T-helper 1 cell treated with Interleukin-12 subunit alpha and Interleukin-12 subunit beta and Interleukin-4 antibody, amounts not matched to agents 30 ng/mL and 1 ng/mL, for 36 hours (primary cell): ENCODE data around the gene SP6. TPM values are rescaled to one million over a fixed set of nuclear protein-coding genes. Genes with fewer than 3 reads are reported as not detected.

Experiments used
- intact Hi-C: fragments of 100-400 bp; cut with micrococcal nuclease; formaldehyde crosslinking; loops from one replicate; pipeline ENCODE4 v1.15.1; 2024
- total RNA-seq: library from RNA; stranded (reverse); gene quantifications from 2 replicates; pipeline ENCODE4 v1.2.3, GENCODE V29; 2022

The SP6 gene
- total RNA-seq, 1 donor from 2014 or later: 0.12 TPM

DNA sequence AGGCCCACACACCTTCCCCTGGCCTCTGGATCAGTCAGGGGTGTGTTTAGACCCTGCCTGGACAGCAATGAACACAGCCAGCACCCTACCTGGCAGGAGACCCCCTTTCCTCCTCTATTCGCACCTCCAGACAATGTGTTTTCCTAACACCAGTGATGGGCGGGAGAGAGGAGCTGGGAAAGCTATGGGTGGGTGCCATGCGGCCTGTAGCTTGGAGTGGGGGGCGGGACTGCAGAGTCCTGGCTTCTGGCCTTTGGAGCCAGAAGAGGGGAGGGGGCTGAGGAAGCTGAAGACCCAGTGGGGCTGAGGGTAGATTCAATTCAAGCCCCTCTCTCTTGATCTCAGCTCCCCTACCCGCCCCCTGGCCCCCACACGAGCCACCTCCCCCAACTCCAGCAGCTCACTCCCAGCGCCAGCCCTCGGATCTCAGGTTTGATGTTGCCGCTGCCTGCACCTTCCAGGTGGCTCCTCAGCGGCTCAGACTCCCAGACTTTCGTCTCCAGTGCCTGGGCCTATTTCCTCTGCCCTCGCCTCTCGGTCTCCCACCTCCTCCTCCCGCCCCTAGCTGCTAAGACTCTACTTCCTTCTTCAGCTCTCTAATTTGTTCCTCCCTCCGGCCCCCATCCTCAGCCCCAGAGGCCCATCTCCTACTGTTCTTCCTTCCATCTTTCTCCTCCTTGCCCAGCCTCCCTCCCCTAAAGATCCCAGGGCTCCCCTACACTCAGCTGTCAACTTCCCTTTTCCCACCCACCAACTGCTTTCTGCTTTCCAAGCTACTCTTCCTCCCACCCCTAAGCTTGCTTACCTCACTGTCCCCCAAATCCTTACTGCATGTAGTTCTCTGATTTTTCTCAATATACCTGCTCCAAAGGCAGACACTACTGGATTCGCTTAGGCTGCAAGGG, 6.8 kb upstream of the SP6 start:
- intact Hi-C loops: no loop called here

DNA sequence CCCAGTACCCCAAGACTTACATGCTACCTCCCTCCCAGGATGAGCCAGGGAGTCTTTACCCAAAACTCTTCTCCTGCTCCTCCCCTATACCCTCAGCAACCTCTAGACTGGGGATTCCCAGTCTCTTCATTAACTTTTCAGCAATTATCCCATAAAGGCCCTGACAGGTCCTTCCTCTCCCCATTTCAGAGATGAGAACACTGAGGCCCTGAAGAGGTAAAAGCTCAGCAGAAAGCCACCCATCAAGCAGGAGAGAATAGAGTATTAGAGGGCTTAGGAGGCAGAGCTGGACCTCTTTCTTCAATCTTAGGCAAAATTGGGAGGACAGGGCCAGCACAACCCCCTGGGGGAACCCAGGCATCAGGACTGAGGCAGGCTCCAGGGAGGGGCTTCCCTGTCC, 5.9 kb upstream of the SP6 start:
- intact Hi-C loops: no loop called here

DNA sequence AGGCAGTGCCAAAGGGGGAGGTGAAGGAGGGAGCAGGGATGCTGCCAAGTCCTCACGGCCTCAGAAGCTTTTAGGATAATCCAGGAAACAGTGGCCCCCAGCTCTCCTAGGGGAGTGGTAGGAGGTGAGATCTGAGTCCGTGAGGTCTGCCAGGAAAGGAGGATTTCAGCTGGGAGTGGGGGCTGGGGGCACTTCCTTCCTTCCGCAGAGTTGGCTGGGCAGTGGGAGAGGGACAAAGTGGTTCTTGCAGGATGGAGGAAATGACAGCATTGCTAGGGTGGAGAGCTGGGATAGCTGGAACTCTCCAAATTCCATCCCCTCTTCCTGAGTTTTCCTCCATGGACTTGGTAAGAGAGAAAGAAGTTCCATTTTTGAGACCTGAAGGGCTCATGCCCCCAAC, 4.8 kb upstream of the SP6 start:
- intact Hi-C loops: no loop called here

DNA sequence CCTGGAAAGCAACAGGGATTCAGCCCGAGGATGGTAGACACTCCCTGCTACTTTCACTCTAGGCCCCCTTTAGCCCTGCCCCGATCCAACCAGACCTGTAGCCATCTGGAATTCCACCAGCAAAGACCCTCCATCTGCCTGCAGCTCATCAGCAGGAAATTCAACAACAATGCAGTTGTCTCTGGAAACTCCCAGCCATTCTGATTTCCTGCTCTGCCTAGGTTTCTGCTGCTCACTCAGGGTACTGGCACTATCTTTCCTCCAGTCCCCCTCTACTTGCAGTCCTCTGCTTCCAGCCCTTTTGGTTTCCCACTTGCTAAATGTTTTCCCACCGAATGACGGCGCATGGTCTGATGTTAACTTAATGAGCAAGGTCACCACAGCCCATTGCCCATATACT, 2.7 kb upstream of the SP6 start:
- intact Hi-C loops: no loop called here

DNA sequence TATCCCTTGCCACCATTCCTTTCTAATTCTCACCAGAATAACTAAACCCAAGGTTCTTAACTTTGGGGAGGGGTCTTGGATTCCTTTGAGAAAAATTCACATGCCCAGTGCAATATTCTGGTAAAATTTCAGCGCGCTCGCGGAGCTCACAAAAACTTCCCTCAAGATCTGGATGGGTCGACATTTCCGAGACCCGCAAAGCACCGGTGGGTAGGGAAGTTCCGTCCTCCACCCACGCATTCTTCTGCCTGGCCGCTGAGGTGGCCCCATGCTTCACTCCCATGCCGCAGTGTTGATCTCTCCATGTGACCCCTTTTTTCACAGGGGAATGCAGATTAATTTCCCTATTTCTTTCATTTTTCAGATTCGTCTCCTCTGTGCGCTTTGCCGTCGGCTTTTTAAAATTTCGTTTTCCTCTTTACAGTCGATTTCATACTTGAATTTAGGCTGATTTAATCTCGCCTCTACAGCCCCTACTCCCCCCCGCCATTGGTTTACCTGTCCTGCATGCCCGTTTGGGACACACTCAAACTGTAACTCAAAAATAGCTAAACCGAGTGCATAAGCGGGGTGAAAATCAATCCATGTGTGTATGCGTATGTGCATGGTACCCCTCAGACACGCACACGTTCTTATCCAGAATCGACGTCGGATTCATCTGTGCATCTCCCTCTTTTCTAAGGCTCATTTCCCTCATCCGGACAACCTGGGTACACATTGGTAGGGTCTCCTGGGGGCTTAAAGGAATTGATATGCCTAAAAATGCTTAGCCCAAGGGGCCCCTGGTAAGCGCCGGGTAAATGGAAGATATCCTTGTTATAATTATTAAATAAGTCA, 1.4 kb upstream of the SP6 start:
- intact Hi-C loops: loop anchor here (1.0 kb wide), 1 partner anchor 8 kb away; no protein-coding TSS in a partner anchor

DNA sequence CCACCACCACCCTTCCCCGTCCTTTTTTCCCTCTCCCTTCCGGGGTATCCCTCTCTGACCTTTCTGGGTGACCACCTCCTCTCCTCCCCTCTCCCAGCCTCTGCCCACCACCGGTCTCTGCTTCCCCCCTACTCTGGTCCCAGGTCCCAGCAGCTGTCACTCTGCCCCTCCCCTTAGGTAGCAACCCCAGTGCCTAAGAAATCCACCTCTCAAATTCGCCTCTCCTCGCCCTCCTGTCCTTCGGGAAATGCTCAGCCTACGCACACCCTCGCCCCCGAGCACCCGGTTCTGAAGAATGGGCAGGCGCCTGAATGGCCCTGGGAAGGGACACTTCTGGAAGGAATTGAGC, 775 bp upstream of the SP6 start:
- intact Hi-C loops: loop anchor here (1.0 kb wide), 1 partner anchor 7 kb away; no protein-coding TSS in a partner anchor

DNA sequence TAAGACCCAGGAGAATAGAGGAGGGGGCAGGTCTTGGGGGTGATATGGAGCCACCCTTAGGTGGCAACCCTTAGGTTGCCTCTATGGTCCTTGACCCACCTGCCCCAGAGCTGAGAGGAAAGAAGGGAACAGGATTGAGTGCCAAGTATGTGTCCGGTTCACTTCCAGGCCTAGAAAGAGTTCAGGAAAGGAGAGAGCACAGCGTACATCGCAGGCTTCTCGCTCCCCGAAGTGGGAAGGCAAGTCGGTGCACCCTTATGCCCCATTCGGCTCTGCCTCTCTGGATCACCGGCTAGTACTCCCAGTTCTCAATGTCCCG, 631 bp downstream of the SP6 start:
- intact Hi-C loops: no loop called here

DNA sequence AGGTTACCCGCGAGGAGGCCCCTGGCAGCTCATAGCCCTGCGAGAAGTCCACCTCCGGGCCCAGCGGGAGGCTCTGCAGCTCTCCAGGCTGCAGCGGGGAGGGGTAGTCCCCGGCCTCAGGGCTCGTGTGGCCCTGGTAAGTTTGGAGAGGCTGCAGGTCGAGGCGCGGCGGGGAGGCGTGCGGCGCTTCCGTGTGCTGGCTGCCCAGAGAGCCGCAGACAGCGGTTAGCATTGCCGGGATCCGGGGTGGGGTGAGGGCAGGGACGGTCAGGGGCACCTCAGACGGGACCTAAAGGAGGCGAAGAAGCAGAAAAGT, 2.8 kb downstream of the SP6 start:
- intact Hi-C loops: no loop called here

DNA sequence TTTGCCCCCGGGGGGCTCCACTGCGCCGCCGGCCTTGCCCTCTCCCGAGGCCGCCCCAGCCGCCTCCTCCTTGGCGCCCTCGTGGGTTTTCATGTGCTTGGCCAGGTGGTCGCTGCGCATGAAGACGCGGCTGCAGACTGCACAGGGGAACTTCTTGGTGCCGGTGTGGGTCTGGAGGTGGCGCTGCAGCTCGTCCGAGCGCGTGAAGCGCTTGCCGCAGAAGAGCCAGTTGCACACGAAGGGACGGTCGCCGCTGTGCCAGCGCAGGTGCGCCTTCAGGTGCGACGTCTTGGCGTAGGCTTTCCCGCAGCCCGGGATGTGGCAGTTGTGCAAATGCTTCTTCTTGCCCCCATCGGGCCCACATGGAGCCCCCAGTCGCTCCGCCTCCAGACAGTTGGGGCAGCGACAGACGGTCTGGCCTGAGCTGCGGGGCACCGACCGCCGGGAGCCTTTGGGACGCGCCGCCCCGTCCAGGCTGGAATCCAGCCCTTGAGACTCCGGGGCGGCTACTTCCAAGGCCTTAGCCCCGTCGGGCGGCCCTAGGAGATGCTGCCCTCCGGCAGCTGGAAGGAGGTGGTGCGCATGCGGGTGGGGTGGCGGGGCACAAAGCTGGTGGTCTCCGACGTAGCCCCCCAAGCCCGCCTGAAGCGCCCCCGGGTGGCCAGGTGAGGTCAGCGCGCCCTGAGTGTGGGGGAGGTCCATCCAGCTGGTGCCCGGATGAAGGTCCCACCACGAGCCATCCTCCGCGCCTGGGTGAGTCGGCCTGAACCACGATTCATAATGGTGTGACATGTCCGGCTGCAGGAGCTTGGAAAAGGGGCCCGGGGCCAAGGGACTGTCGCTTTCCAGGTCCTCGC, 3.4 kb downstream of the SP6 start:
- intact Hi-C loops: no loop called here

DNA sequence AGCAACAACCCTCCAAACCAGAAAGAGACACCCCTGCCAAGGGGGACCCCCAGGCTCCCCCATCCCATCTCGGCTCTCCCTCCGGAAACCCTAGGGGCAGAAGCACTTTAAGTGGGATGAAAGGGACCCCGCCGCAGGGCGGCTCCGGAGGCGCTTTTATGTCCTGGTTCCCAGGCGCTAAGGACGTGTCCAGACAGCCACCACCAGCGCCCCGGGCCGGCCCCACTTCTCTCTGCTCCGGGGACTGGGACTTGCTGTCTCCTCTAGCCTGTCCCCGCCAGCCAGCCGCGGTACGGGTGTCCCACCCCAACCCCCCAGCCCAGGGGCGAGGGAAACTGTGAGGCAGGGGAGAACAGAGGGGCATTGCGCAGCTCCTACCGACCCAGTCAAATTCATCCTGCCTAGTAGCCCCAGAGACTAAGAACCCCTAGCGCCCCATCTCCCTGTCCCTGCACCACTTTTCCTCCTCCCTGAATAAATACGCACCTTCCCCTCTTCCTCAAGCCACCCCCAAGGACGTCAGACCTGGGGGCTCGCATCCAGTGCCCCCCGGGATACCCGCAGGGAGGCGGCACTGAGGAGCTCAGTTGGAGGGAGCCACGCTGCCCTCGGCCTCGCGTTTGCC, 4.1 kb downstream of the SP6 start:
- intact Hi-C loops: no loop called here

DNA sequence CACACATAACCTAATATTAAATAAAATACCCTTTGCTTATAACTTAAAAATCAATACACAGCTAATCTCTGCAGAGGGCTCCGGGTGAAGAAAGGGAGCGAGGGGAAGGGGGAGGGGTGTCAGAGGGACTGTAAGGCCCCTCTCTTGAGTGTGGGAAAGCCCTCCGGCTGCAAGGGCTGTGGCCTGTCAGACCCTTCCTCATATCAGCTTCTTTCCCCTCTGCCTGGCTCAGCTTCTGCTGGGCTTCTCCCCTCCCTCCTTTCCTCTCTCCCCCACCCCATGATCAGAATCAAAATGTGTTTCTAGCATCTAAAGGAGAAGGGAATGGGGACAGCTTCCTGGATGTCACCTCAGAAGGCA, 5.3 kb downstream of the SP6 start:
- intact Hi-C loops: no loop called here

DNA sequence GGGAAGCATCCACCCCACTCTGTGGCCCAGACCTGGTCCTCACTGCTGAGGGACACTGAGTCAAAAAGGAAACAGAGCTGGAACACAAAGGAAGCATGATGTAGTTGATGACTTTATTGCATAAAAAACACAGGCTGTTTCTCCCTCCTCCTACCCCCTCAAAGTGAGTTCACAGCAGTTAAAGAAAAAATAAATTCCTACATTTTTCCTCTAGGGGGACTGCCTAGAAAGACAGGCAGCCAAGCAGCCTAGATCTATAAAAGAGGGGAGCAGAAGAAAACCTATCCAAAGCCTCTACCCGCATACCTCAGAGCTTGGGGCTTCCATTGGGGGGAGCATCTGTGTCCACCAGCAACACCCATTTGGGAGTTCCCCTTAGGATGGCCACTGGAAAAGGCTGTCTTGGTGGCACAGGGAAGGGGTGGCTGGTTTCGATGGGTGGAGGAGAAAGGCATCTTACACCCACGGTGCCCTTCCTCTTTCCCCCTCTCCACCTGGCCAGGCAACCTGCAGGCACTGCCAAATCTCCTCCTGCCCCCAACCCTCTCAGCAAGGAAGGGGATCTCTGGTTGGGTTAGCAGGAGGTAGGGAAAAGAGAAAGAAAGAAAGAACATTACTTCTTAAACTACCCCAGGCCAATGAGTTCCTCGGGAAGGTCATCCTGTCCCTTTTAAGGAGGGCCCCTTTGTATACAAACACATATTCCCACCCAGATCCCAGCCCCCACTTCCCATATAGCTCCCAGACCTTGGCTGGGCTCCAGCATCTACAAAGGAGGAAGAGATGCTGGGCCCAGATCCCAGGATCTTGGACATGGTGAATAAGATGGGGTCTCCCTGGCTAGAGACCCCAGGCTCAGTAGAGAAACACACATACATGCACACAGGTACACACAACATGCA, 5.9 kb downstream of the SP6 start:
- intact Hi-C loops: loop anchor here (1.0 kb wide), 1 partner anchor 7 kb away; no protein-coding TSS in a partner anchor

DNA sequence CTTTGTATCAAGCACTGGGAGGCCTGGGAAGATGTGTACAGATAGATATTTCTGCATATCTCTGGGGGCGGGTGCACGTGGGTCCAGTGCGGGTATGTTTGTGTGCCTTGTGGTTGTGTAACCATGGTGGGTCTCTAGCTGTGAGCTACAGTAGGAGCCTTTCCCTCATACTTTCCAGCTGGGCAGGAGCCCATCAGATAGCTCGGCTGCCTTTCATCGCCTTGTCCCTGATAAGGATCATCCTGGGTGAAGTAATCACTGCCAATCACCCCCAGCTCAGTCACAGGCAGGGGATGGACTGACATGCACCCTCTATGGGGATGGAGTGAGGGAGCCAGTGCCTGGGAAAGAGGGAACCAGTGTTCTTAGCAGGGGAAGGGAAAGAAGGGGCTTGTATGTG, 6.7 kb downstream of the SP6 start:
- intact Hi-C loops: loop anchor here (1.0 kb wide), 1 partner anchor 8 kb away; no protein-coding TSS in a partner anchor

DNA sequence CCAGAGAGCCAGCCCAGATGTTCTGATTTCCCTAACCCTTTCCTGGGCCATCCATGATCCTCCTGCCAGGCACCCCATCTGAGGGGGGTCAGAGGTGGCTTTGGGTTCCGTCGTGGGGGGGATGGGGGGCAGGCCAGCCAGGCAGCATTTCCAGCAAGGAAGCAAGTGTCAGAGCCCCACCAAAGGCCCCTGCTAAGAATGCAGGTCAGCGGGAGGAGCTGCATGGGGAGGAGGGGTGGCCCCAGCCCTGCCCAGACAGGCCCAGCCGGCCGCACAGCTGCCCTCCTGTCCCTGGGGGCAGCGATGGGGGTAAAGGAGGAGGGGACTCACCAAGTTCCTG, 7.6 kb downstream of the SP6 start:
- intact Hi-C loops: no loop called here

DNA sequence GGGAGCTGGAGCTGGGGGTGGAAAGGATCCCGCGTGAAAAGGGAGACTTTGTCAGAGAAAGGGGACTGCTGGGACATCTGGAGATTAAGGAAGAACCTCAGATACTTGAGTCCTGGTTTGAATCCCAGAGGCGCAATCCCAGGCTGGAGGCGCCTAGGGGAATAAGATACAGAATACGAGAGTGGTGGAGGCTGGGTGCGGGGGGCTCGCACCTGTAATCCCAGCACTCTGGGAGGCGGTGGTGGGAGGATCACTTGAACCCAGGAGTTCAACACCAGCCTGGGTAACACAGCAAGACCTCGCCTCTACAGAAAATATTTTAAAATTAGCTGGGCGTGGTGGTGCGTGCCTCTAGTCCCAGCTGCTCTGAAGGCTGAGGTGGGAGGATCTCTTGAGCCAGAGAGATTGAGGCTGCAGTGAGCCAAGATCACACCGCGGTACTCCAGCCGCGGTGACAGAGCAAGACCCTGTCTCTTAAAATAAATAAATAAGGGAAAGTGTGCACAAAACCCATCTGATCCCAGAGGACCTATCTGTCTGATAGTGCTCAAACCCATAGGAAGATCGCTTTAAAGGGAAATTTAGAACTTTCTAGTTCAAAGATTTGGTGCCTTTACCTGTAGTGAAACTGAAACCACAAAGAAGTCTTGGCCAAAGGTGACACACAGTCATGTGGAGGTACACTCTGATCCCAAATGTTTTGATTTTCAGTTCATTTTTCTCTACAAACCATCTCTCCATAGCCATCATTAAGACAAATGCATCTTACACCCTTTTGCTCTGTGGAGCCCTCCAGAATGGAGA, 9.3 kb downstream of the SP6 start:
- intact Hi-C loops: loop anchor here (1.0 to 2.0 kb wide), 6 partner anchors 10 to 183 kb away; partner anchors contain the start of genes LRRC46, MRPL10 and PNPO

DNA sequence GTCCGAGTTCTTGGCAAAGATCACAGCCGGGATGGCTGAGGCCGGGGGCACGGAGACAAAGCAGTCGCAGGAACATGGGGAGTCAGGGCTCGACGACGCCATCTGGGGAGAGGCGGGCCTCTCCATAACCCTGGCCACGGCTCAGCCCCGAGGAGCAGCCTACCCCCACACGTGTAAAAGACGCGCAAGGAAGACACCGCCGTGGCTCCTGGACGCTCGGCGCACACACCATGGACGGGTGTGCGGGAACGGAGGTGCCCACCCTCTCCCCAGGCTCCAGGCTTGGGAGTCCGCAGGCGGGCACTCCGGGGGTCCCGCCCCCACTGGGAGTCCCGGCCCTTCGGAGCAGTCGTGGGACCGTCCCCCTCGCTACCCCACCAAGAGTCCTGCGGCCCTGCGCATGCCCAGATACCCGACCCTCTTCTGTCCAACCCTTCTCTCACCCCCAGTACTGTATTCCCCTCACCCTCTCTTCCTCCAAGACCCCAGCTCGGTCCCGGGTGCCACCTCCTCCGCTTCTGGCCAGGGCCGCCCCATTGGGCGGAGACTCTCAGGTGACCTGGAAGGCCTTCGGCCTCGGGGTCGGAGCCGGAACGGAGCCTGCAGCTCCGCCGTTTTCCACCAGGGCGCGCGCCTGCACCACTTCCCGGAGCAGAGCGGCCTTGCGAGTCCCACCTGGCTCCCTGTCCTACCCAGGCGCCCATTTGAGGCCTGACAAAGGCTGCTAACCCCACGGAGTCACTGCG, 10.0 kb downstream of the SP6 start, which contains the start of gene SCRN2:
SCRN2 (minus strand) TSS at position 532 of the 746 bp plus-strand sequence; CDS start at position 102, 430 bp downstream.
- intact Hi-C loops: loop anchor here (1.0 to 2.0 kb wide), 6 partner anchors 10 to 184 kb away; partner anchors contain the start of genes LRRC46, MRPL10 and PNPO

DNA sequence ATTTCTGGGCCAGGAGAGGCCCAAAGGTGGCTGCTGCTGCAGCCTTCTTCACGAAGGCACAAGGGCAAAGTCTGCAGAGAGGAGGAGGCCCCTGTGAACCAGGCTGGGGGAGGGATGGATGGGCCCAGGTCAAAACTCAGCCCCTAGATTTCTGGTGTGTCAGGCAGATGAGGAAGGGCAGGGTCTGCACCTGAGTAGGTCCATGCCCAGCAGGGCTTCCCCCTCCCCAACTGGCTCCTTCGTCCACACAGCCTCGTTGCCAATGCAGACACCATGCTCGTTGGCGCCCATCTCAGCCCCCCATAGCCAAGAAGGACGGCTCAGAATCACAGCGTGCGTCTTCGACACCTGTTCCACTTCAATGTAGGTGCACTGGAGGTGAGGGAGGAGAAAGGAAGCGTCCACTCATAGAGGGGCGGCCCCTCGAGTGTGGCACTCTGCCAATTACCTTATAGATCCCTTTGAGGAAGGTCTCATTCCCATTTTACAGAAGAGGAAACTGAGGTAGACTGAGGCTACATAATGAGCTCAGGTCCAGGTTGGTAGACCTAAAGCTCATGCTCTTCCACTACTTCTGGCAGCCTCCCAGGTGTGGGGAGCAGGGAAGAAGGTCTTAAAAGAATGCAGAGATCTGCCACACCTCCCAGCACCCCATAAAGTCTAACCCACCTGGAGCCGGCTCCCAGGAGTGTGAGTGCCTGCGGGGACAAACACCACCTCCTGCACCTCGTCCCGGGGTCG, 10.8 kb downstream of the SP6 start:
- intact Hi-C loops: loop anchor here (2.0 kb wide), 2 partner anchors 101 to 185 kb away; partner anchors contain the start of gene PNPO

DNA sequence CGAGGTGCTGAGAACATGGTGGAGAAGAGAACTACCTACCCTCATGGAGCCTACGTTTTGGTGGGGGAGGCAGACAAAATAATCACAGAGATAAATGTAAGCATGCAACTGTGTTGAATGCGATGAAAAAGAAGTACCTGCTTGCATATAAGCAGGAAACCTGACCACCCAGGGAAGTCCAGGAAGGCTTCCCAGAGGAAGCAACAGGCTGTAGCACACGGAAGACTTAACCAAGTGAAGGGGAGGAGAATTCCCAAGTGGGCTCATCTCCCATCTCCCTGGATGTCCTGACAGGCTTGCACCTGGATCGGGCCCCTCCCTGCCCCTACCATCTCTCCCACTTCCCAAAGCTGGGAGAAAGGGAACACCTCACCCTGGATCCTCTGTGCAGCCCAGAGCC, 11.9 kb downstream of the SP6 start:
- intact Hi-C loops: no loop called here
